Measurements from ENCODE around the gene SCIMP.

SCIMP gene

GRCh38 chr17:5201011-5201410, 33.6 kb downstream of the SCIMP start:
- Mint-ChIP-seq H3K9me3 (peaks cover 7% of the 10 kb centered on the region), H3K27me3 (ENCODE audit: low read depth) (no peaks in the 10 kb centered on the region), H3K27ac (no peak overlapping the region), H3K36me3 (ENCODE audit: low read depth) (peaks cover 16% of the 10 kb centered on the region), H3K4me1 (no peaks in the 10 kb centered on the region), H3K4me3 (no peak overlapping the region)
- TF ChIP-seq CTCF (IDR thresholded peaks at IDR 0.05; ENCODE audit: unreplicated experiment in 3 of 3): no peak

GRCh38 chr17:5200360-5200759, 34.3 kb downstream of the SCIMP start:
- Mint-ChIP-seq H3K27ac (no peak overlapping the region), H3K4me1 (no peaks in the 10 kb centered on the region), H3K9me3 (peaks cover 7% of the 10 kb centered on the region), H3K36me3 (ENCODE audit: low read depth) (peaks cover 20% of the 10 kb centered on the region), H3K4me3 (no peak overlapping the region), H3K27me3 (ENCODE audit: low read depth) (no peaks in the 10 kb centered on the region)
- TF ChIP-seq CTCF (IDR thresholded peaks at IDR 0.05; ENCODE audit: unreplicated experiment in 3 of 3): no peak

GRCh38 chr17:5198472-5198871, 36.2 kb downstream of the SCIMP start:
- Mint-ChIP-seq H3K4me1 (no peaks in the 10 kb centered on the region), H3K4me3 (no peak overlapping the region), H3K9me3 (no peaks in the 10 kb centered on the region), H3K27ac (no peak overlapping the region), H3K36me3 (ENCODE audit: low read depth) (peaks cover 15% of the 10 kb centered on the region), H3K27me3 (ENCODE audit: low read depth) (no peaks in the 10 kb centered on the region)
- no peak for TF ChIP-seq CTCF (IDR thresholded peaks at IDR 0.05; ENCODE audit: unreplicated experiment in 3 of 3)

GRCh38 chr17:5194346-5194745, 40.3 kb downstream of the SCIMP start:
- Mint-ChIP-seq H3K36me3 (ENCODE audit: low read depth) (peaks cover 42% of the 10 kb centered on the region), H3K27ac (no peak overlapping the region)
- TF ChIP-seq CTCF (IDR thresholded peaks at IDR 0.05; ENCODE audit: unreplicated experiment in 3 of 3): no peak

DNA sequence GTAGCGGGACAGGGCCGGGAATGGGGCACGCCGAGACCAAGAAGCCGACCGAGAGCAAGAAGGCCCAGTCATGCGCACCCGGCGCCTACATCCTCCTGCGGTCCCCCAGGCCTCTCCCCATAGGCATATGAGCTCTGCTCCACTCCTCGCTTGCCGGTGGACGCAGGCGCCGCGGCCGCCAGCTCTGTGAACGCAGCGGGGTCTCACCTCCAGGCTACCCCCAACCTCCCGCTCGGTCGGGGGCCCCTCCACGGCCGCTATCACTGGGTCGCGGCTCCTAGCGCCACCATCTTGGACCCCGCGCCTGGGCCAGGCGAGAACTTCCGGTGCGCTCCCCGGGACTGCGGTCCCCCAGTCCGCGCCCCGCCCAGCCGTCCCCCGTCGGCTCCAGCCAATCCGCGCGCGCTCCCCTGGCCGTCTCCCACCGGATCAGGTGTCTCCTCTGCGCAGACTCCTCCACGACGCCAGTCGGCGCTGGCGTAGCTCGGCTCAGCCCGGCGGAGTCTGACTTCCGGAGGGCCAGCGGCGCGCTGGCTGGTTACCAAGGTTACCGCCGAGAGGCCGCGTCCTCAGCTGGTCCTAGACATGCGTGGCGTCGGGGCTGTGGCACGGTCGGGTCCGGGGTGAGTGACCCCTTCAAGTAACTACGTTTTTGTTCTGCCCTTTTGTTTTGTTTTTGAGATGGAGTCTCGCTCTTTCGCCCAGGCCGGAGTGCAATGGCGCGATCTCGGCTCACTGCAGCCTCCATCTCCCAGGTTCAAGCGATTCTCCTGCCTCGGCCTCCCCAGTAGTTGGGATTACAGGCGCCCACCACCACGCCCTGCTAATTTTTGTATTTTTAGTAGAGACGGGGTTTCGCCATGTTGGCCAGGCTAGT, 42.9 kb downstream of the SCIMP start, which contains the start of gene ZNF594:
ZNF594 (minus strand) TSS at position 328 of the 877 bp plus-strand sequence. CDS start 7,612 bp downstream, outside the sequence.
- H3K36me3 Mint-ChIP-seq (ENCODE audit: low read depth): peaks cover 63% of the 10 kb centered on the region
- peak within 1 kb of the TSS; percentile 80 to 92 (median 89) for H3K27ac Mint-ChIP-seq
- peak within 1 kb of the TSS; percentile 96 to 98 (median 97) for H3K4me3 Mint-ChIP-seq
- H3K4me1 Mint-ChIP-seq: peaks cover 18% of the 10 kb centered on the region
- H3K27me3 Mint-ChIP-seq (ENCODE audit: low read depth): no peaks in the 10 kb centered on the region
- peaks cover 45% of the 10 kb centered on the region for H3K9me3 Mint-ChIP-seq
- peak; percentile 76 to 89 (median 83) for TF ChIP-seq CTCF (IDR thresholded peaks at IDR 0.05; ENCODE audit: unreplicated experiment in 3 of 3)

More at GRCh38 chr17:5194346-5194745, 40.3 kb downstream of the SCIMP start:
- H3K4me3 Mint-ChIP-seq: peak overlapping the region in 1 of 3 experiments; percentile 30
- peaks cover 29% of the 10 kb centered on the region for H3K9me3 Mint-ChIP-seq
- H3K27me3 Mint-ChIP-seq (ENCODE audit: low read depth): no peaks in the 10 kb centered on the region
- H3K4me1 Mint-ChIP-seq: peaks cover 18% of the 10 kb centered on the region

Data from nephron (organoid).